Gastrocnemius medialis (tissue), 4 donors: ENCODE measurements around the gene JAKMIP1. TPM values are rescaled to one million over a fixed set of nuclear protein-coding genes. Genes with fewer than 3 reads are reported as not detected.

Experiments used
- ATAC-seq, 2 donors: fragments of 150-250 bp; one replicate each; pipeline ENCODE4 v1.9.1; 2016
- DNase-seq, 2 donors: peaks; one replicate each; pipeline ENCODE4 v3.0.0-alpha.2; 2019
- H3K27ac ChIP-seq, 4 donors: fragments of 200-600 bp; sonication (generic); 1 replicate in 1 of 4; 2 replicates in 3 of 4; pipeline ENCODE4 v1.5.1; 2016 to 2018; ENCODE audit warnings: mild to moderate bottlenecking in 2 of 4, moderate library complexity in 1 of 4
- H3K27me3 ChIP-seq, 3 donors: fragments of 200-600 bp; sonication (generic) in 2 of 3; 1 replicate in 1 of 3; 2 replicates in 2 of 3; pipeline versions ENCODE4 v1.5.1 to v1.6.0; 2016 to 2019; ENCODE audit warnings: mild to moderate bottlenecking in 1 of 3, moderate library complexity in 1 of 3
- H3K36me3 ChIP-seq, 2 donors: fragments of 200-600 bp; sonication (generic) in 1 of 2; one replicate each; pipeline ENCODE4 v1.5.1; 2017 to 2018
- H3K4me1 ChIP-seq, 2 donors: fragments of 200-600 bp; sonication (generic) in 1 of 2; one replicate each; pipeline ENCODE4 v1.5.1; 2016 to 2017; ENCODE audit warnings: mild to moderate bottlenecking in 2 of 2
- H3K4me3 ChIP-seq, 4 donors: fragments of 200-600 bp; sonication (generic) in 3 of 4; 1 replicate in 1 of 4; 2 replicates in 3 of 4; pipeline ENCODE4 v1.5.1; 2016 to 2019; ENCODE audit warnings: mild to moderate bottlenecking in 2 of 4
- H3K9me3 ChIP-seq, 3 donors: fragments of 200-600 bp; sonication (generic) in 2 of 3; 1 replicate in 1 of 3; 2 replicates in 2 of 3; pipeline ENCODE4 v1.5.1; 2016 to 2019
- POLR2A ChIP-seq, 2 donors: fragments of 450-650 bp; IDR thresholded peaks; one replicate each; pipeline ENCODE4 v1.6.1; 2017; ENCODE audit warnings: antibody characterized with exemption in 2 of 2, mild to moderate bottlenecking in 2 of 2, moderate library complexity in 2 of 2
- in situ Hi-C, 4 donors: fragments of 200-750 bp; cut with MboI; loops; one replicate each; pipeline versions ENCODE4 v1.15.0 to v1.8.0; 2017; ENCODE audit warnings: low sequenced_read_pairs in 4 of 4
- intact Hi-C: fragments of 100-400 bp; cut with DNase I; formaldehyde crosslinking; loops from one replicate; pipeline ENCODE4 v1.15.1; 2023; ENCODE audit warnings: low total_unique reads
- total RNA-seq, 4 donors: library from RNA; depleted of rRNA; stranded (reverse); fragments of >200 nt; gene quantifications; one replicate each; pipeline versions ENCODE4 v1.1.0 to v1.2.3, GENCODE V29; 2016
- TF ChIP-seq, protein P1 (sequence below), 5 experiments: fragments of 450-650 bp in 3 of 5; fragments of 200-600 bp in 2 of 5; sonication (generic) in 2 of 5; IDR thresholded peaks in 4 of 5; conservative IDR thresholded peaks in 1 of 5; 1 replicate in 4 of 5; 2 replicates in 1 of 5; pipeline ENCODE4 v1.5.1; 2016 to 2019; ENCODE audit warnings: antibody characterized with exemption in 5 of 5, mild to moderate bottlenecking in 3 of 5, moderate library complexity in 3 of 5

Gene JAKMIP1
- total RNA-seq, 4 donors from 2014 or later, result 0.62 TPM; not detected in 3

DNA sequence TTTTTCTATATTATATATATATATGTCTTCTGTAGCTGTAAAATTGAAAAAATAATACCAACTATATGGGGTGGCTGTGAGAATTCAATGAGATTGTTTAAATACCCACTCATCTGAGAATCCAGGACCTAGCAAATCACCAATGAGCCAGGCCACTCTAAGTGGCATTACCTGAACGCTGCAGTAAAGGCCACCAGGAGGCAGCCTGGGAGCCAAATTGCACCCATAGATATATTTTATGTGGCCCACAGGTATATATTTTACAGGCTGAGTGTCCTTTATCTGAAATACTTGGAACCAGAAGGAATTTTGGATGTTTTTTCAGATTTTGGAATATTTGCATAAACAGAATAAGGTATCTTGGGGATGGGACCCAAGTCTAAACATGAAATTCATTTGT, 124.0 kb downstream of the JAKMIP1 start:
- in situ Hi-C loops, result no loop called here
- Histone ChIP-seq H3K36me3 (no peaks in the 10 kb centered on the region), H3K9me3 (no peaks in the 10 kb centered on the region), H3K4me1 (no peaks in the 10 kb centered on the region), H3K27ac (no peak overlapping the region), H3K27me3 (no peaks in the 10 kb centered on the region), H3K4me3 (no peak overlapping the region)
- DNase-seq (no peak), ATAC-seq (no peak)
- no peak for TF ChIP-seq POLR2A (IDR thresholded peaks at IDR 0.05)
- TF ChIP-seq, protein P1, sequence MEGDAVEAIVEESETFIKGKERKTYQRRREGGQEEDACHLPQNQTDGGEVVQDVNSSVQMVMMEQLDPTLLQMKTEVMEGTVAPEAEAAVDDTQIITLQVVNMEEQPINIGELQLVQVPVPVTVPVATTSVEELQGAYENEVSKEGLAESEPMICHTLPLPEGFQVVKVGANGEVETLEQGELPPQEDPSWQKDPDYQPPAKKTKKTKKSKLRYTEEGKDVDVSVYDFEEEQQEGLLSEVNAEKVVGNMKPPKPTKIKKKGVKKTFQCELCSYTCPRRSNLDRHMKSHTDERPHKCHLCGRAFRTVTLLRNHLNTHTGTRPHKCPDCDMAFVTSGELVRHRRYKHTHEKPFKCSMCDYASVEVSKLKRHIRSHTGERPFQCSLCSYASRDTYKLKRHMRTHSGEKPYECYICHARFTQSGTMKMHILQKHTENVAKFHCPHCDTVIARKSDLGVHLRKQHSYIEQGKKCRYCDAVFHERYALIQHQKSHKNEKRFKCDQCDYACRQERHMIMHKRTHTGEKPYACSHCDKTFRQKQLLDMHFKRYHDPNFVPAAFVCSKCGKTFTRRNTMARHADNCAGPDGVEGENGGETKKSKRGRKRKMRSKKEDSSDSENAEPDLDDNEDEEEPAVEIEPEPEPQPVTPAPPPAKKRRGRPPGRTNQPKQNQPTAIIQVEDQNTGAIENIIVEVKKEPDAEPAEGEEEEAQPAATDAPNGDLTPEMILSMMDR (IDR thresholded peaks at IDR 0.05 in 4 of 5, conservative IDR thresholded peaks at IDR 0.05 in 1 of 5), result no peak
- intact Hi-C loops, result no loop called here

GRCh38 chr4:6074758-6075157, 125.6 kb downstream of the JAKMIP1 start:
- Histone ChIP-seq H3K27ac (no peak overlapping the region), H3K9me3 (no peaks in the 10 kb centered on the region), H3K4me1 (no peaks in the 10 kb centered on the region), H3K36me3 (no peaks in the 10 kb centered on the region), H3K27me3 (no peaks in the 10 kb centered on the region), H3K4me3 (no peak overlapping the region)
- no peak for DNase-seq
- intact Hi-C loops, result no loop called here
- TF ChIP-seq, protein P1 (IDR thresholded peaks at IDR 0.05 in 4 of 5, conservative IDR thresholded peaks at IDR 0.05 in 1 of 5), result no peak
- TF ChIP-seq POLR2A (IDR thresholded peaks at IDR 0.05), result no peak
- in situ Hi-C loops, result no loop called here
- ATAC-seq, result no peak

- no peak for ATAC-seq
- H3K27ac ChIP-seq, result no peak overlapping the region
- no peak for DNase-seq
- in situ Hi-C loops (no loop called here), intact Hi-C loops (no loop called here)
- H3K27me3 ChIP-seq, result no peaks in the 10 kb centered on the region
- no peak overlapping the region for H3K4me3 ChIP-seq
- no peak for TF ChIP-seq POLR2A (IDR thresholded peaks at IDR 0.05)
- TF ChIP-seq, protein P1 (IDR thresholded peaks at IDR 0.05 in 4 of 5, conservative IDR thresholded peaks at IDR 0.05 in 1 of 5), result no peak
- no peaks in the 10 kb centered on the region for H3K4me1 ChIP-seq
- no peaks in the 10 kb centered on the region for H3K9me3 ChIP-seq
- no peaks in the 10 kb centered on the region for H3K36me3 ChIP-seq
These were observed 128.2 kb downstream of the JAKMIP1 start for GRCh38 chr4:6071959-6072720.

- in situ Hi-C loops, result no loop called here
- no peak overlapping the region for H3K4me3 ChIP-seq
- DNase-seq (no peak), ATAC-seq (no peak)
- H3K27ac ChIP-seq, result no peak overlapping the region
- H3K4me1 ChIP-seq, result no peaks in the 10 kb centered on the region
- no peaks in the 10 kb centered on the region for H3K36me3 ChIP-seq
- H3K9me3 ChIP-seq, result no peaks in the 10 kb centered on the region
- TF ChIP-seq POLR2A (IDR thresholded peaks at IDR 0.05), result no peak
- TF ChIP-seq, protein P1 (IDR thresholded peaks at IDR 0.05 in 4 of 5, conservative IDR thresholded peaks at IDR 0.05 in 1 of 5), result no peak
- peaks cover 0 to 2% (median 0%) of the 10 kb centered on the region in 3 donors for H3K27me3 ChIP-seq
- intact Hi-C loops, result no loop called here
These were observed 129.0 kb downstream of the JAKMIP1 start for GRCh38 chr4:6071191-6071958.
